Testis (tissue), 3 donors: ENCODE measurements around the gene FLAD1. TPM values are rescaled to one million over a fixed set of nuclear protein-coding genes. Genes with fewer than 3 reads are reported as not detected.

Source experiments
- DNase-seq: peaks from one replicate; pipeline ENCODE4 v3.0.0-alpha.2; 2019
- H3K27ac ChIP-seq, 2 donors: fragments of 200-600 bp; sonication (generic); one replicate each; pipeline ENCODE4 v1.5.1; 2019
- H3K27me3 ChIP-seq: fragments of 200-600 bp; sonication (generic); one replicate; pipeline ENCODE4 v1.5.1; 2019
- H3K36me3 ChIP-seq: fragments of 200-600 bp; sonication (generic); one replicate; pipeline ENCODE4 v1.5.1; 2017; ENCODE audit warnings: low read depth; ENCODE audit errors: missing control alignments
- H3K4me1 ChIP-seq: fragments of 200-600 bp; sonication (generic); one replicate; pipeline ENCODE4 v1.5.1; 2019
- H3K4me3 ChIP-seq, 2 donors: fragments of 200-600 bp; sonication (generic); one replicate each; pipeline ENCODE4 v1.5.1; 2017 to 2019
- H3K9me3 ChIP-seq: fragments of 200-600 bp; sonication (generic); one replicate; pipeline ENCODE4 v1.5.1; 2017
- POLR2A ChIP-seq: fragments of 450-650 bp; IDR thresholded peaks from one replicate; pipeline ENCODE4 v1.6.1; 2017; ENCODE audit warnings: antibody characterized with exemption, mild to moderate bottlenecking, moderate library complexity
- WGBS, 2 donors: methylation state at CpG; one replicate each; pipeline ENCODE4 v1.1.5; 2018; 5-methylcytosine and 5-hydroxymethylcytosine counted together
- intact Hi-C: fragments of 100-400 bp; cut with DNase I; formaldehyde crosslinking; loops from one replicate; pipeline ENCODE4 v1.15.1; 2023; ENCODE audit warnings: low total_unique reads
- polyA plus RNA-seq: library from polyadenylated mRNA; stranded (reverse); fragments of 350-450 nt; fragmentation: Illumina TruSeq; extraction: RNeasy Lipid Tissue Mini Kit (QIAGEN cat#74804); gene quantifications from one replicate; pipeline ENCODE4 v1.2.3, GENCODE V29; 2014; ENCODE audit warnings: low read depth, low replicate concordance; ENCODE audit not compliant: insufficient read depth
- total RNA-seq, 2 donors: library from RNA; depleted of rRNA; stranded (reverse); fragments of >200 nt; gene quantifications; one replicate each; pipeline ENCODE4 v1.2.3, GENCODE V29; 2016
- TF ChIP-seq, protein P1 (sequence below), 3 experiments: fragments of 450-650 bp in 2 of 3; fragments of 200-600 bp in 1 of 3; sonication (generic) in 1 of 3; IDR thresholded peaks; one replicate each; pipeline ENCODE4 v1.5.1; 2016 to 2019; ENCODE audit warnings: antibody characterized with exemption in 3 of 3, mild to moderate bottlenecking in 2 of 3, moderate library complexity in 1 of 3

FLAD1 gene
- total and polyA plus RNA-seq, 3 donors from 2014 or later, result 26.5 to 46.5 (median 35.0) TPM

DNA sequence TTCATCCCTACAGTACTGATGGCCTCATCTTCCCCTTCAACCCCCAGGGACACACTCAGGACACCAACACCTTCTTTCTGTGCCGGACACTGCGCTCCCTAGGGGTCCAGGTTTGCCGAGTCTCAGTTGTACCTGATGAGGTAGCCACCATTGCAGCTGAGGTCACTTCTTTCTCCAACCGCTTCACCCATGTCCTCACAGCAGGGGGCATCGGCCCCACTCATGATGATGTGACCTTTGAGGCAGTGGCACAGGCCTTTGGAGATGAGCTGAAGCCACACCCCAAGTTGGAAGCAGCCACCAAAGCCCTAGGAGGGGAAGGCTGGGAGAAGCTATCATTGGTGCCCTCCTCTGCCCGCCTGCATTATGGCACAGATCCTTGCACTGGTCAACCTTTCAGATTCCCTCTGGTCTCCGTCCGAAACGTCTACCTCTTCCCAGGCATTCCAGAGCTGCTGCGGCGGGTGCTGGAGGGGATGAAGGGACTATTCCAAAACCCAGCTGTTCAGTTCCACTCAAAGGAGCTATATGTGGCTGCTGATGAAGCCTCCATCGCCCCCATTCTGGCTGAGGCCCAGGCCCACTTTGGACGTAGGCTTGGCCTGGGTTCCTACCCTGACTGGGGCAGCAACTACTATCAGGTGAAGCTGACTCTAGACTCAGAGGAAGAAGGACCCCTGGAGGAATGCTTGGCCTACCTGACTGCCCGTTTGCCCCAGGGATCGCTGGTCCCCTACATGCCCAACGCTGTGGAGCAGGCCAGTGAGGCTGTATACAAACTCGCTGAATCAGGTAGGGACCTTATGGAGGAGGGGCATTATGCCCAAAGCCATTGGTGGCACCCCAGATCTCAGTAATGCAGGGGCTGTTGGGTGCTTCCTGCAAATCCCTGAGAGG lies 5.2 kb downstream of the FLAD1 start:
- H3K36me3 ChIP-seq, result no peaks in the 10 kb centered on the region
- no peak for TF ChIP-seq POLR2A
- TF ChIP-seq, protein P1, sequence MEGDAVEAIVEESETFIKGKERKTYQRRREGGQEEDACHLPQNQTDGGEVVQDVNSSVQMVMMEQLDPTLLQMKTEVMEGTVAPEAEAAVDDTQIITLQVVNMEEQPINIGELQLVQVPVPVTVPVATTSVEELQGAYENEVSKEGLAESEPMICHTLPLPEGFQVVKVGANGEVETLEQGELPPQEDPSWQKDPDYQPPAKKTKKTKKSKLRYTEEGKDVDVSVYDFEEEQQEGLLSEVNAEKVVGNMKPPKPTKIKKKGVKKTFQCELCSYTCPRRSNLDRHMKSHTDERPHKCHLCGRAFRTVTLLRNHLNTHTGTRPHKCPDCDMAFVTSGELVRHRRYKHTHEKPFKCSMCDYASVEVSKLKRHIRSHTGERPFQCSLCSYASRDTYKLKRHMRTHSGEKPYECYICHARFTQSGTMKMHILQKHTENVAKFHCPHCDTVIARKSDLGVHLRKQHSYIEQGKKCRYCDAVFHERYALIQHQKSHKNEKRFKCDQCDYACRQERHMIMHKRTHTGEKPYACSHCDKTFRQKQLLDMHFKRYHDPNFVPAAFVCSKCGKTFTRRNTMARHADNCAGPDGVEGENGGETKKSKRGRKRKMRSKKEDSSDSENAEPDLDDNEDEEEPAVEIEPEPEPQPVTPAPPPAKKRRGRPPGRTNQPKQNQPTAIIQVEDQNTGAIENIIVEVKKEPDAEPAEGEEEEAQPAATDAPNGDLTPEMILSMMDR (IDR thresholded peaks at IDR 0.05), result no peak
- H3K27ac ChIP-seq, result no peak overlapping the region
- no peaks in the 10 kb centered on the region for H3K27me3 ChIP-seq
- no peak overlapping the region for H3K4me3 ChIP-seq
- WGBS, 2 donors, result 85 to 93% methylated on average over 17 of the region's 17 CpGs
- DNase-seq, result no peak
- no peaks in the 10 kb centered on the region for H3K9me3 ChIP-seq
- intact Hi-C loops, result no loop called here
- H3K4me1 ChIP-seq, result peaks cover 5% of the 10 kb centered on the region

DNA sequence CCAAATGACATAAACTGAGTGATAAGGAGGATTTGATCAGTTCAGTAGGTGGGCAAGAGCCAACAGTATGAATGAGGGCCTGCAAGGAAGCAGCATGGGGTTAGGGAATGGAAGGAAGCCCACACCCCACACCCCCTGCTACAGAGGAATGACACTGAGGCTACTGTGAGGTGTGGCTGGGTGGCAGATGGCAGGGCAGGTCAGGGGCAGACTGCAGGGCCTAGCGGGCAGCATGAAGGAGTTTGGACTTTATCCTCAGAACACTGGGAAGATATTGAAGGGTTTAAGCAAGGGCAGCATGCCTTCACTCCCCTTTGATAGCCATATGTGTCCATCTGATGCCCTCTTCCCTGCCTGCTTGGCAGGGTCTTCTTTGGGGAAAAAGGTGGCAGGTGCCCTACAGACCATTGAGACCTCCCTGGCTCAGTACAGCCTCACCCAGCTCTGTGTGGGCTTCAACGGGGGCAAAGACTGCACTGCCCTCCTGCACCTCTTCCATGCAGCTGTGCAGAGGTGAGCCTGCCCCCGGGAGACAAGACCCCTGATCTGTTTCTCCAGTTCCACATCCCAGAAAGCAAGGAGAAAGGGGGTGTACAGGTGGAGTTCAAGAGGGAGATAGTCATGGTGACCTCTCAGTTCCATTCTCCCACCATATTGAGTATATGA lies 6.2 kb downstream of the FLAD1 start:
- TF ChIP-seq, protein P1 (IDR thresholded peaks at IDR 0.05), result no peak
- TF ChIP-seq POLR2A, result no peak
- Histone ChIP-seq H3K9me3 (no peaks in the 10 kb centered on the region), H3K36me3 (no peaks in the 10 kb centered on the region), H3K27ac (no peak overlapping the region), H3K4me3 (no peak overlapping the region), H3K27me3 (no peaks in the 10 kb centered on the region), H3K4me1 (no peaks in the 10 kb centered on the region)
- no peak for DNase-seq
- WGBS, 2 donors, result 89 to 93% methylated on average over 3 of the region's 3 CpGs
- intact Hi-C loops, result no loop called here

DNA sequence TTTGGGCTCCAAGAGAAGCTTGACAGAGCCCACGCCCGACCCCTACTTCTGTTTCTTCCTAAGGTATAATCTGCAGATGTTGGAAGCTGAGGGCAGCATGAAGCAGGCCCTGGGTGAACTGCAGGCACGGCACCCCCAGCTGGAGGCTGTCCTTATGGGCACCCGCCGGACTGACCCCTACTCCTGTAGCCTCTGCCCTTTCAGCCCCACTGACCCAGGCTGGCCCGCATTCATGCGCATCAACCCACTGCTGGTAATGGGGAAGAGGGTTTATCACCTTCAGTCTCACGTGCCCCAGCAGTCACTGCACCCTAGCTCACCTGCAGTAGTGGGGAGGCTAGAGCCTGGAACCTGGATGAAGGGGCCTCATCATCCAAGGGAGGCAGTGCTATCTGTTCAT lies 7.1 kb downstream of the FLAD1 start:
- no peak overlapping the region for H3K4me3 ChIP-seq
- H3K27ac ChIP-seq, result no peak overlapping the region
- H3K36me3 ChIP-seq, result no peaks in the 10 kb centered on the region
- intact Hi-C loops, result no loop called here
- 87 to 100% methylated on average over 3 to 8 of the region's 8 CpGs for WGBS, 2 donors
- TF ChIP-seq POLR2A, result no peak
- TF ChIP-seq, protein P1 (IDR thresholded peaks at IDR 0.05), result no peak
- no peaks in the 10 kb centered on the region for H3K9me3 ChIP-seq
- H3K4me1 ChIP-seq, result no peaks in the 10 kb centered on the region
- no peaks in the 10 kb centered on the region for H3K27me3 ChIP-seq
- no peak for DNase-seq

DNA sequence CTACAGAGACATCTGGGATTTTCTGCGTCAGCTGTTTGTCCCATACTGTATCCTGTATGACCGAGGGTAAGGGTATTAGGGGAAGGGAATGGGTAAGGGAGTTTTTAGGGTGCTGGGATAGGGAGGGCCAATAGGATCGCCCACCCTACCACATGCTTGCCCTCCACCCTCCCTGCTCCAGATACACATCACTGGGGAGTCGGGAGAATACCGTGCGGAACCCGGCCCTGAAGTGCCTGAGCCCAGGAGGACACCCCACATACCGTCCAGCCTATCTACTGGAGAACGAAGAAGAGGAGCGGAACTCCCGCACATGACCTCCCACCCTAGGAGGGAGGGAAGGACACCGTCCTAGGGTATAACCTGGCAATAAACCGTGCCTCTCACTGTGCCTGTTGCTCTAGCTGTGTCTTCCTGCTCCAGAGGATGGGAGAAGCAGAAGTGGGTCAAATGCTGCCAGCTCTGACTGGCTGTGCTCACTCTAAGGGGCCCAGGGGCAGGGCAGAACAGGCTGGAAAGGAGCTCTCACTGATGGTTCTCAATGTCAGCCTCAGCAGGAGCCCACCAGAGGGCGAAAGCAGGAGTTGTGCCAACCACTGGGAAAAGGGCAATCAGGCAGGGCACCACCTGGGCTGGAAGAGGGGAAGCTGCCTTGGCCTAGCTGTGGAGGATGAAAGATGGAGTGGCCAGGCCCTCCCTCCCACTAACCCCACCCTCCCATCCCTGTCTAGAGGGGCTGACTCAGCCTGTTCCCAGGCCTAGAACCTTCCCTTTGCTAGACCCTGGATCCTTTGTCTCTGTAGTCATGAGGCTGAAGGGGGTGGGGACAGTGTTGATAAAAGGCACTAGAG lies 9.8 kb downstream of the FLAD1 start:
- Histone ChIP-seq H3K9me3 (no peaks in the 10 kb centered on the region), H3K4me3 (no peak overlapping the region), H3K4me1 (no peaks in the 10 kb centered on the region), H3K27ac (no peak overlapping the region), H3K27me3 (no peaks in the 10 kb centered on the region), H3K36me3 (no peaks in the 10 kb centered on the region)
- WGBS, 2 donors, result 78 to 85% methylated on average over 14 of the region's 14 CpGs
- no peak for DNase-seq
- intact Hi-C loops, result no loop called here
- TF ChIP-seq, protein P1 (IDR thresholded peaks at IDR 0.05), result no peak
- TF ChIP-seq POLR2A, result no peak
